VCaP (cell line): ENCODE data around the gene CTSK.
"Not testable (repeated sequence)": the region's sequence is repeated elsewhere in the genome, so short reads cannot be mapped to it uniquely, and the experiment has no call there.

ENCODE experiments used
- H3K27ac ChIP-seq: fragments of 450-650 bp; 2 replicates; pipeline ENCODE4 v1.5.1; 2017
- TF ChIP-seq, protein P1 (sequence below): fragments of 450-650 bp; conservative IDR thresholded peaks from 2 replicates; pipeline ENCODE4 v1.5.1; 2017; ENCODE audit warnings: mild to moderate bottlenecking, moderate library complexity

CTSK gene

DNA sequence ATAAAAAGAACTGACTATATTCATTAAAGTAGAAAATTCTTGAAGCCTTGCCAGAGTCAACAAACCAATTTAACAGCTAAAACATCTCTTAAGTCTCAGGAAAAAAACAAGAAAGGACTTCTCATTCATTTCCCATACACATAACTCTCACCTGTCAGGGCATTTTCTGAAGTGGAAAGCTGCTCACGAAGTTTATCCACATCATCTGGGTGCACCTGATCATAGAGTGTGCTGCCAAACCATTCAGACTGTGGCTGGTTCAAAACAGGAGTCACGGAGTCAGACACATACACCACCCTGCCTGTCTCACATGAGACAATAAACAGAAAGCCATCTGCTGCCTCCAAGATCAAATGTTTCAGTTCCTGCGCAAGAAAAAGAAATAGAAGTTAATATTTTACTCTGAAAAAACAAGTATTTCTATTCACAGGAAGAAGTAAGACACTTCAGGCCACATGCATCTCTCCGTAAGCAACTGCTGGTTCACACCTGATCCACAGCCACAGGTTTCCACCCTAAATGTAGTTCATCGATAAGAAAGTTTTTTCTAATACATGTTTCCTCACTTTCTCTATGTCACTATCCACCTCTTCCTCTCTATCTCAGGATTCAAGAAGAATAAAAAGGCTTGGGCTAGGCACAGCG is 28.2 kb upstream of the CTSK start:
- peak overlapping the region; percentile 78 for H3K27ac ChIP-seq
- TF ChIP-seq, protein P1, sequence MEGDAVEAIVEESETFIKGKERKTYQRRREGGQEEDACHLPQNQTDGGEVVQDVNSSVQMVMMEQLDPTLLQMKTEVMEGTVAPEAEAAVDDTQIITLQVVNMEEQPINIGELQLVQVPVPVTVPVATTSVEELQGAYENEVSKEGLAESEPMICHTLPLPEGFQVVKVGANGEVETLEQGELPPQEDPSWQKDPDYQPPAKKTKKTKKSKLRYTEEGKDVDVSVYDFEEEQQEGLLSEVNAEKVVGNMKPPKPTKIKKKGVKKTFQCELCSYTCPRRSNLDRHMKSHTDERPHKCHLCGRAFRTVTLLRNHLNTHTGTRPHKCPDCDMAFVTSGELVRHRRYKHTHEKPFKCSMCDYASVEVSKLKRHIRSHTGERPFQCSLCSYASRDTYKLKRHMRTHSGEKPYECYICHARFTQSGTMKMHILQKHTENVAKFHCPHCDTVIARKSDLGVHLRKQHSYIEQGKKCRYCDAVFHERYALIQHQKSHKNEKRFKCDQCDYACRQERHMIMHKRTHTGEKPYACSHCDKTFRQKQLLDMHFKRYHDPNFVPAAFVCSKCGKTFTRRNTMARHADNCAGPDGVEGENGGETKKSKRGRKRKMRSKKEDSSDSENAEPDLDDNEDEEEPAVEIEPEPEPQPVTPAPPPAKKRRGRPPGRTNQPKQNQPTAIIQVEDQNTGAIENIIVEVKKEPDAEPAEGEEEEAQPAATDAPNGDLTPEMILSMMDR, result no peak

DNA sequence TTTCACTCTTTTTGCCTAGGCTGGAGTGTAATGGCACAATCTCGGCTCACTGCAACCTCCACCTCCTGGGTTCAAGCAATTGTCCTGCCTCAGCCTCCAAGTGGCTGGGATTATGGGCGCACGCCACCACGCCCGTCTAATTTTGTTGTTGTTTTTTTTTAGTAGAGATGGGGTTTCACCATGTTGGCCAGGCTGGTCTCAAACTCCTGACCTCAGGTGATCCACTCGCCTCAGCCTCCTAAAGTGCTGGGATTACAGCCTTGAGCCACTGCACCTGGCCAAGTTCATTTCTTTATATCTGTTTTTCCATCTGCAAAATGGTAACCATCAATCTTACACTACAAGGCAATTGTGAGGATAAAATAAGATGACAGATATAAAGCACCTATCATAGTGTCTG is 25.9 kb upstream of the CTSK start:
- not testable (repeated sequence) for H3K27ac ChIP-seq

DNA sequence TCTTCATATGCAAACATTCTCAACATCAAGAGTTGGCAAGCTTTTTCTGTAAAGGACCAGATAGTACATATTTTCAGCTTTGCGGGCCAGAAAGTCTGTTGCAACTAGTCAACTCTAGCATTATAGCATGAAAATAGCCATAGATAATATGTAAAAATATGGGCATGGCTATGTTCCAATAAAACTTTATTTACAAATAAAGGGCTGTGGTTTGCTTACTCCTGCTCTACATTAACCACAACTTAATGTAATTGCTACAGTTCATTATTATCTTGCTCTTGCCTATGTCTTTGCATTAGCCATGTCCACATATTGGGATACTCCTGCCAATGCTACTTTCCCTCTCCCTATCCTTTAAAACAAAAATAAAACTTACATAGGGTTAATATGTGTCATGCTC is 24.5 kb upstream of the CTSK start:
- TF ChIP-seq, protein P1, result no peak
- H3K27ac ChIP-seq, result no peak overlapping the region

DNA sequence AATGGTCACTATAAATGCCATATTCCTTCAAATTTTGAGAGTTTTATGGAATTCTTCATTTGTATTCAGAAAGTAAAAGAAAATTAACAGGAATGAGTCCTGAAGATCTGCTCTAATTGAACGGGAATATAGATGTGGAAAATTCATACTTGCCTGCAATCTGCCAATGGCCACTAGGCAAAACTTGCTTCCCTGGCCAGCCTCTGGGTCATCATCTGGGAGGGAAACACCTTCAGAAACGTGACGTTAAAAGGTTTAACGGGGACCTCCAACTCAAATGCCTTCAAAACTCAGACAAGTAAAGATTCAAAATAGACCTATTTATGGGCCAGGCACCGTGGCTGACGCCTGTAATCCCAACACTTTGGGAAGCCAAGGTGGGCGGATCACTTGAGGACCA is 21.7 kb upstream of the CTSK start:
- H3K27ac ChIP-seq, result no peak overlapping the region
- TF ChIP-seq, protein P1, result no peak; the same call in 1 of the 2 replicates

DNA sequence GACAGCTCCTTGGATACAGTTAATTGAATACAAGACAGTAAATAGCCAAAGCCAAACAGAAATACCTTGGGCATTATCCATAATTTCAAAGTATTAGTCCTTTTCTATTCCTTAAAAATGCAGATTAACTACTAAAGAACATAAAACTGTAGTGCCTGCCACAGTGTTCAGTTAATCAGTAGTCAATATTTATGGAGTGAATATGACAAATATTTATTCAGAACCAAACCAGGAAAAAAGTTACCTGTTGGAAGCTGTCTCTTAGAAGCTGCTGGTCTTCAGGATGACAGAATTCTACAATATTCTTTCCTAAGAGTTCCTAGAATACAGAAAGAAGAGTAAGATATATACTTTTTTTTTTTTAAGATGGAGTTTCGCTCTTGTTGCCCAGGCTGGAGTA is 18.2 kb upstream of the CTSK start:
- H3K27ac ChIP-seq, result peak overlapping the region; percentile 73
- TF ChIP-seq, protein P1, result no peak

DNA sequence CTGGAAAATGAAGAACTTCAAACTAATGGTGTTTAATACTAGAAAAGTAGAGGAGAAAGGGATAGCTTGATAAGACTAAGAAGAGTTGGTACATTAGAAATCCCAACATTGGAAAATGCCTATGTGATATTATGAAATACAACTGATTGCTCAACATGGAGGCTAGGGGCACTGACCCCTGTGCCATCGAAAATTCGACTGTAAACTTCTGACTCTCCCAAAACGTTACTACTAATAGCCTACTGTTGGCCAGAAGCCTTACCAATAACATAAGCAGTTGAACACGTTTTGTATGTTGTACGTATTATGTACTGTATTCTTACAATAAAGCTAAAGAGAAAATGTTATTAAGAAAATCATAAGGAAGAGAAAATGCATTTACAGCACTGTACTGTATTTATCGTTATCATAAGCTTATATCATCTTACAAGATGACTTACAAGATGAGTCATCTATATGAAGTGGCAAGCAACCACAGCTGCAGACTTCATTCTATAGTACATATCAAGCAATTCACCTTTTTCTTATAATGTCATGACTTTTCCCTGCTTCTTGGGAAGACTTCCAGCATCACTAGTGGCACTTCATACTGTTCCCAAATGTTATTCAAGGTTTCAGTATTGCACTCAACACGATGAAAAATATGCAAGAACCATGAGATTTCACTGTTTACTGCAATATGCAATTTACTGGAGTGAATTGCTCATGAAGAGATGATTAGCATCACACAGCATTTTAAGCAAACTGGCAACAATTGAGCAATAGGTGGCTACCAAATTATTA is 12.9 kb upstream of the CTSK start:
- TF ChIP-seq, protein P1, result no peak
- no peak overlapping the region for H3K27ac ChIP-seq

DNA sequence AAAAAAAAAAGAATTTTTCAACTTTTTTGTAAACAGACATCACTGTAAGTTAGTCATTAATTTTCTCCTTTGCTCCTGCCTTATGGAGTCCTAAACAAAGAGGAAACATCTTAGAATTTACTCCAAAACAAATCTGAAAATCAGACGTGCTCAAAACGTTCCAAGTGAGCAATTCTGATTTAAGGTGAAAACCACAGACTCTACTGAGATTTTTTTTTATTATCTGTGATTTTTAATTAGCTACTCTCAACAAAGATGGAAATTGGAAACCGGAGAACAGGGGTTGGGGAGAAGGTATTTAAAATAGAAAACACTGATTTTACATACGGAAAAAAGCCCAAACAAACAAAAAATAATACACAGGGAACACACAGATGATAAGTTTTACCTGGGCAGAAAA is 7.8 kb upstream of the CTSK start:
- TF ChIP-seq, protein P1, result no peak
- no peak overlapping the region for H3K27ac ChIP-seq

DNA sequence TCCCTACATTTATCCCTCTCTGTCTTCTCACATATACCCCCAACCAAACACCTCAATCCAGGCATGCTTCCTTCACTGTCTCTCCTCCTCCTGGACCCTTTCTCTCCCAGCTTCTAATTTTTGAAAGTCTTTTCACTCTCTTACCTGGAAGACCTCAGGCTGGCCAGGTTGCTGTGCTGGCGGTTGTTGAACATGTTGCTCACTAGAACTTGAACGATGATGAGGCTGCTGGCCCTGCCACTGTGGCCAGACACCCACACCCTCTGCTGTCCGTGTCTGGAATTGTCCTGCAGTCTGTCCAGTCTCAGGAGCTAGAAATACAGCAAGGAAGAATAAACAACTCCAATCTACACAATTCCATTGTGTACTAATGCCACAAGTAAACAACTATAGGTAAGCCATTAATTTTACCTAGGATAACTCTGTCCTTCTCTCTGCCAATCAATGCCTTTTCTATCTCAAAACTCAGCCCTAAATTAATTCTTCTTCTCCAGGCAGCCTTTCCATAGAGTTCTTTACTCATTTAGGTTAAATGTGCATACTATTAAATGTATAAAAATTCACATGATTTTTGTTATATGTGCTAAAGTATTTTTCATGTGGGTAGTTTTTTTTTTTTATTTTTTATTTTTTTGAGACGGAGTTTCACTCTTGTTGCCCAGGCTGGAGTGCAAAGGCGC is 5.1 kb upstream of the CTSK start:
- peak overlapping the region; percentile 81; the same call in 1 of the 2 replicates for H3K27ac ChIP-seq
- TF ChIP-seq, protein P1, result peak; percentile 99
